ENCODE results near the gene RNASEL. TPM values are rescaled to one million over a fixed set of nuclear protein-coding genes. Genes with fewer than 3 reads are reported as not detected.

The RNASEL gene
- total and polyA plus RNA-seq, 9 donors = 6.7 to 15.0 (median 9.7) TPM

- TF ChIP-seq EP300 (IDR thresholded peaks at IDR 0.05) (no peak), POLR2A (IDR thresholded peaks at IDR 0.05) (no peak), CTCF (IDR thresholded peaks at IDR 0.05) (no peak)
- intact Hi-C loops (cut with DNase I) = no loop called here
- H3K27me3 ChIP-seq = no peaks in the 10 kb centered on the region
- no peaks in the 10 kb centered on the region for H3K9me3 ChIP-seq
- no peaks in the 10 kb centered on the region for H3K36me3 ChIP-seq
- H3K4me1 ChIP-seq (ENCODE audit: insufficient read depth) = no peaks in the 10 kb centered on the region
- H3K27ac ChIP-seq = no peak overlapping the region
- no peak for DNase-seq
- no peak overlapping the region for H3K4me3 ChIP-seq
These were observed 42.1 kb upstream of the RNASEL start for GRCh38 chr1:182631053-182631677.

GRCh38 chr1:182630586-182630985 is 41.5 kb upstream of the RNASEL start:
- TF ChIP-seq POLR2A (IDR thresholded peaks at IDR 0.05) (no peak), EP300 (IDR thresholded peaks at IDR 0.05) (no peak), CTCF (IDR thresholded peaks at IDR 0.05) (no peak)
- Histone ChIP-seq H3K36me3 (no peaks in the 10 kb centered on the region), H3K4me1 (ENCODE audit: insufficient read depth) (no peaks in the 10 kb centered on the region), H3K4me3 (no peak overlapping the region), H3K27me3 (no peaks in the 10 kb centered on the region), H3K27ac (no peak overlapping the region), H3K9me3 (no peaks in the 10 kb centered on the region)
- intact Hi-C loops (cut with DNase I) = no loop called here
- WGBS, 3 donors = 66 to 82% (median 73%) methylated on average over 1 of the region's 1 CpG
- DNase-seq = no peak

- Histone ChIP-seq H3K4me3 (no peak overlapping the region), H3K27me3 (no peaks in the 10 kb centered on the region), H3K27ac (no peak overlapping the region), H3K36me3 (no peaks in the 10 kb centered on the region), H3K9me3 (no peaks in the 10 kb centered on the region), H3K4me1 (ENCODE audit: insufficient read depth) (no peaks in the 10 kb centered on the region)
- intact Hi-C loops (cut with DNase I) = no loop called here
- no peak for DNase-seq
- 79 to 92% (median 86%) methylated on average over 3 of the region's 3 CpGs for WGBS, 3 donors
- TF ChIP-seq EP300 (IDR thresholded peaks at IDR 0.05) (no peak), POLR2A (IDR thresholded peaks at IDR 0.05) (no peak), CTCF (IDR thresholded peaks at IDR 0.05) (no peak)
These were observed 40.5 kb upstream of the RNASEL start for GRCh38 chr1:182629499-182630096.

- H3K27me3 ChIP-seq = no peaks in the 10 kb centered on the region
- WGBS, 3 donors = 50 to 63% (median 62%) methylated on average over 2 of the region's 2 CpGs
- H3K27ac ChIP-seq = no peak overlapping the region
- no peak for TF ChIP-seq POLR2A (IDR thresholded peaks at IDR 0.05)
- no peak for TF ChIP-seq CTCF (IDR thresholded peaks at IDR 0.05)
- no peak for TF ChIP-seq EP300 (IDR thresholded peaks at IDR 0.05)
- no peaks in the 10 kb centered on the region for H3K4me1 ChIP-seq (ENCODE audit: insufficient read depth)
- intact Hi-C loops (cut with DNase I) = no loop called here
- no peak overlapping the region for H3K4me3 ChIP-seq
- DNase-seq = no peak
- no peaks in the 10 kb centered on the region for H3K9me3 ChIP-seq
- H3K36me3 ChIP-seq = no peaks in the 10 kb centered on the region
These were observed 40.0 kb upstream of the RNASEL start for GRCh38 chr1:182629080-182629479.
